Testis (tissue), 3 donors: ENCODE results near the gene NTNG2. TPM values are rescaled to one million over a fixed set of nuclear protein-coding genes. Genes with fewer than 3 reads are reported as not detected.

ENCODE experiments used
- DNase-seq: peaks from one replicate; pipeline ENCODE4 v3.0.0-alpha.2; 2019
- H3K27ac ChIP-seq, 2 donors: fragments of 200-600 bp; sonication (generic); one replicate each; pipeline ENCODE4 v1.5.1; 2019
- H3K27me3 ChIP-seq: fragments of 200-600 bp; sonication (generic); one replicate; pipeline ENCODE4 v1.5.1; 2019
- H3K36me3 ChIP-seq: fragments of 200-600 bp; sonication (generic); one replicate; pipeline ENCODE4 v1.5.1; 2017; ENCODE audit warnings: low read depth; ENCODE audit errors: missing control alignments
- H3K4me1 ChIP-seq: fragments of 200-600 bp; sonication (generic); one replicate; pipeline ENCODE4 v1.5.1; 2019
- H3K4me3 ChIP-seq, 2 donors: fragments of 200-600 bp; sonication (generic); one replicate each; pipeline ENCODE4 v1.5.1; 2017 to 2019
- H3K9me3 ChIP-seq: fragments of 200-600 bp; sonication (generic); one replicate; pipeline ENCODE4 v1.5.1; 2017
- CTCF ChIP-seq, 3 experiments: fragments of 450-650 bp in 2 of 3; fragments of 200-600 bp in 1 of 3; sonication (generic) in 1 of 3; IDR thresholded peaks; one replicate each; pipeline ENCODE4 v1.5.1; 2016 to 2019; ENCODE audit warnings: antibody characterized with exemption in 3 of 3, mild to moderate bottlenecking in 2 of 3, moderate library complexity in 1 of 3
- POLR2A ChIP-seq: fragments of 450-650 bp; IDR thresholded peaks from one replicate; pipeline ENCODE4 v1.6.1; 2017; ENCODE audit warnings: antibody characterized with exemption, mild to moderate bottlenecking, moderate library complexity
- WGBS, 2 donors: methylation state at CpG; one replicate each; pipeline ENCODE4 v1.1.5; 2018; 5-methylcytosine and 5-hydroxymethylcytosine counted together
- intact Hi-C: fragments of 100-400 bp; cut with DNase I; formaldehyde crosslinking; loops from one replicate; pipeline ENCODE4 v1.15.1; 2023; ENCODE audit warnings: low total_unique reads
- polyA plus RNA-seq: library from polyadenylated mRNA; stranded (reverse); fragments of 350-450 nt; fragmentation: Illumina TruSeq; extraction: RNeasy Lipid Tissue Mini Kit (QIAGEN cat#74804); gene quantifications from one replicate; pipeline ENCODE4 v1.2.3, GENCODE V29; 2014; ENCODE audit warnings: low read depth, low replicate concordance; ENCODE audit not compliant: insufficient read depth
- total RNA-seq, 2 donors: library from RNA; depleted of rRNA; stranded (reverse); fragments of >200 nt; gene quantifications; one replicate each; pipeline ENCODE4 v1.2.3, GENCODE V29; 2016

Gene NTNG2
- total and polyA plus RNA-seq, 3 donors from 2014 or later: 3.3 to 29.0 (median 23.7) TPM

- Histone ChIP-seq H3K4me3 (no peak overlapping the region), H3K27me3 (no peaks in the 10 kb centered on the region), H3K9me3 (no peaks in the 10 kb centered on the region), H3K36me3 (no peaks in the 10 kb centered on the region), H3K4me1 (peaks cover 15% of the 10 kb centered on the region), H3K27ac (no peak overlapping the region)
- WGBS, 2 donors: 68 to 93% methylated on average over 9 to 10 of the region's 10 CpGs
- TF ChIP-seq CTCF (IDR thresholded peaks at IDR 0.05): no peak
- no peak for TF ChIP-seq POLR2A
- intact Hi-C loops: no loop called here
- no peak for DNase-seq
Measured at GRCh38 chr9:132190966-132191365, 29.1 kb downstream of the NTNG2 start.

- WGBS, 2 donors: 81 to 85% methylated on average over 11 of the region's 11 CpGs
- peaks cover 2% of the 10 kb centered on the region for H3K4me1 ChIP-seq
Measured at GRCh38 chr9:132192728-132193127, 30.9 kb downstream of the NTNG2 start.

DNA sequence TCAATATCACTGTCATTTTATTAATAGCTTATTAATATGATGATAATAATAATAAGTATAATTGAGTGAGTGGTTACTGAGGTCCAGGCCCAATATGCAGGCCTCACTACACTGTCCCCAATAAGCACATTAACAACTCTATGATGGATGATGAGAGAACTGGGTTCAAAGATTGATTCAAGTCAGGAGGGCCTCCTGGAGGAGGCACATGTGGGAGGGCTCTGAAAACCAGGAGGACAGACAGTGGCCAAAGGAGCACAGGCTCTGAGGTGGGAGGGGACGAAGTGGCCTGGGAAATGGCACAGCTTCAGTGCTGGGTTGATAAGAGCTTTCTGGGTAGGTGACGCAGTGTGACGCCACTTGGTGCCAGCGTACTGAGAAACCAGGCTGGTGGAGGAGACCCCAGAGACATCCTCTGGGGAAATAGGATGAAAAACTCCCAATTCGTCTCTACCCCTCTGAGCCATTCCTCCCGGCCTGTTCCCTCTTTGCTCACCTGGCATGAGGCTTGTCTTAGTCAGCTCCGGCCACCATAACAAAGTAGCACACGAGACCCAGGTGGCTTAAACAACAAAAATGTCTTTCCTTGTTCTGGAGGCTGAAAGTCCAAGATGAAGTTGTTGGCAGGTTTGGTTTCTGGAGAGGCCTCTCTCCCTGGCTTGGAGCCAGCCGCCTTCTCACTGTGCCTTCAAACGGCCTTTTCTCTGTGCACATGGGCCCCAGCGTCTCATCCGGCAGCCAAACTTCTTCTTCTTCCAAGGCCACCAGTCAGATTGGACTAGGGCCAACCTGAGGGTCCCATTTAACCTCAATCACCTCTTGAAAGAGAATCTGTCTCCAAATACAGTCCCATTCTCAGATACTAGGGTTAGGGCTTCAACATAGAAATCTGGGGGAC is 31.6 kb downstream of the NTNG2 start:
- Histone ChIP-seq H3K4me3 (no peak overlapping the region), H3K4me1 (peaks cover 2% of the 10 kb centered on the region), H3K27ac (no peak overlapping the region), H3K27me3 (no peaks in the 10 kb centered on the region), H3K9me3 (no peaks in the 10 kb centered on the region), H3K36me3 (no peaks in the 10 kb centered on the region)
- 79 to 83% methylated on average over 10 to 12 of the region's 12 CpGs for WGBS, 2 donors
- TF ChIP-seq POLR2A (no peak), CTCF (IDR thresholded peaks at IDR 0.05) (no peak)
- peak; percentile 51 for DNase-seq
- intact Hi-C loops: no loop called here

More at GRCh38 chr9:132192728-132193127, 30.9 kb downstream of the NTNG2 start:
- no peak overlapping the region for H3K27ac ChIP-seq
- H3K4me3 ChIP-seq: no peak overlapping the region
- H3K36me3 ChIP-seq: no peaks in the 10 kb centered on the region
- intact Hi-C loops: no loop called here
- no peak for TF ChIP-seq CTCF (IDR thresholded peaks at IDR 0.05)
- TF ChIP-seq POLR2A: no peak
- no peaks in the 10 kb centered on the region for H3K9me3 ChIP-seq
- no peaks in the 10 kb centered on the region for H3K27me3 ChIP-seq
- no peak for DNase-seq

- 68 to 89% methylated on average over 3 to 8 of the region's 8 CpGs for WGBS, 2 donors
- Histone ChIP-seq H3K27me3 (no peaks in the 10 kb centered on the region), H3K4me3 (no peak overlapping the region), H3K36me3 (no peaks in the 10 kb centered on the region), H3K27ac (no peak overlapping the region), H3K9me3 (no peaks in the 10 kb centered on the region), H3K4me1 (peaks cover 2% of the 10 kb centered on the region)
- no peak for DNase-seq
- TF ChIP-seq POLR2A (no peak), CTCF (IDR thresholded peaks at IDR 0.05) (no peak)
- intact Hi-C loops: no loop called here
Measured at GRCh38 chr9:132194508-132194907, 32.6 kb downstream of the NTNG2 start.
